AG04449 (cell line): ENCODE data around the gene LRBA.

Experiments
- CTCF ChIA-PET: fragments of 350-600 bp; formaldehyde crosslinking; extraction: SDS; loops from one replicate; lab custom pipeline; 2021; ENCODE audit warnings: antibody characterized with exemption; lab: Yijun Ruan, JAX
- POLR2A ChIA-PET: fragments of 400-600, 350-600 bp; formaldehyde crosslinking; extraction: SDS; loops from one replicate; lab custom pipeline; 2020; ENCODE audit warnings: antibody characterized with exemption, inconsistent platforms; lab: Yijun Ruan, JAX
- DNase-seq: peaks from one replicate; pipeline ENCODE4 v3.0.0-alpha.2; 2010; ENCODE audit warnings: low read depth, low spot score
- H3K4me3 ChIP-seq: 2 replicates; pipeline ENCODE4 v1.5.1; 2011; ENCODE audit warnings: low read depth, mild to moderate bottlenecking, control low read depth, low read length
- TF ChIP-seq, protein P1 (sequence below): IDR thresholded peaks from one replicate; pipeline ENCODE4 v1.5.1; 2011; ENCODE audit warnings: mild to moderate bottlenecking, moderate library complexity, low read length, control low read depth, inconsistent platforms; ENCODE audit not compliant: insufficient read depth; ENCODE audit errors: missing control alignments

Gene LRBA

DNA sequence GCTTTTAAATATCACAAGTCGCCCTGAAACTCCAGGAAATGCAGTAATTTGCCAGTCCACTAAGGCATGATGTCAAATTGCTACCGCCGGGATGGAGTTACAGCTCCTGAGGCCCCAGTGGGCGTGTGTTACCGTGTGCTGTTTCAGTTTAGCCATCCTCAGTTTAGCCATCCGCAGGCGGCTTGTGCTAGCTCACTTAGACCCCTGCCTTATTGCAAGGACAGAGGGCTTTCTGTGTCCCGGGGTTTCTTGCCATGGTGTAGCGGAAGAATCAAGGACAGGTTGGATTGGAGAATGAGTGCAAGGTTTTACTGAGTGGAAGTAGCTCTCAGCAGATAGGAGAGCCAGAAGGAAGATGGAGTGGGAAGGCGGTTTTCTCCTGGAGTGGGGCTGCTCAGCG, 33.8 kb upstream of the LRBA start:
- TF ChIP-seq, protein P1, sequence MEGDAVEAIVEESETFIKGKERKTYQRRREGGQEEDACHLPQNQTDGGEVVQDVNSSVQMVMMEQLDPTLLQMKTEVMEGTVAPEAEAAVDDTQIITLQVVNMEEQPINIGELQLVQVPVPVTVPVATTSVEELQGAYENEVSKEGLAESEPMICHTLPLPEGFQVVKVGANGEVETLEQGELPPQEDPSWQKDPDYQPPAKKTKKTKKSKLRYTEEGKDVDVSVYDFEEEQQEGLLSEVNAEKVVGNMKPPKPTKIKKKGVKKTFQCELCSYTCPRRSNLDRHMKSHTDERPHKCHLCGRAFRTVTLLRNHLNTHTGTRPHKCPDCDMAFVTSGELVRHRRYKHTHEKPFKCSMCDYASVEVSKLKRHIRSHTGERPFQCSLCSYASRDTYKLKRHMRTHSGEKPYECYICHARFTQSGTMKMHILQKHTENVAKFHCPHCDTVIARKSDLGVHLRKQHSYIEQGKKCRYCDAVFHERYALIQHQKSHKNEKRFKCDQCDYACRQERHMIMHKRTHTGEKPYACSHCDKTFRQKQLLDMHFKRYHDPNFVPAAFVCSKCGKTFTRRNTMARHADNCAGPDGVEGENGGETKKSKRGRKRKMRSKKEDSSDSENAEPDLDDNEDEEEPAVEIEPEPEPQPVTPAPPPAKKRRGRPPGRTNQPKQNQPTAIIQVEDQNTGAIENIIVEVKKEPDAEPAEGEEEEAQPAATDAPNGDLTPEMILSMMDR = no peak
- ChIA-PET CTCF (no interaction called here), POLR2A (no interaction called here)
- no peak for DNase-seq
- no peak overlapping the region for H3K4me3 ChIP-seq

DNA sequence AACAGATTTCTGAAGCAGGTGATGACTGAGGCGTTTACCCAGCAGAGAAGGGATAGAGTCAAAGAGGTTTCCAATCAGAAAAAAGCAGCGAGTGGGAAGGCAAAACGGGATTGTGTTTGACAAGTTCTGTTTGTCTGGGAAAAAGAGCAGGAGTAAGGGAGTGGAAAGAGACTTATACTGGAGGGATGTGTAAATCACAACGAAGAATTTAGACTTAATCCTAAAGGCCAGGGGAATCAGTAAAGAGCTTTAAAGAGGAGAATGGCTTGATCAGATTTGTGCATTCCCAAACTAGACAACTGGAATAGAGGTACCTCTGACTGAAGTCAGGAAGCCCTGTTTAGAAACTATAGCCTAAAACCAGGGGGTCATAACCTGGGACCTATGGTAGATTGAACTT, 31.5 kb upstream of the LRBA start:
- TF ChIP-seq, protein P1 = no peak
- ChIA-PET CTCF (no interaction called here), POLR2A (no interaction called here)
- DNase-seq = no peak
- no peak overlapping the region for H3K4me3 ChIP-seq

DNA sequence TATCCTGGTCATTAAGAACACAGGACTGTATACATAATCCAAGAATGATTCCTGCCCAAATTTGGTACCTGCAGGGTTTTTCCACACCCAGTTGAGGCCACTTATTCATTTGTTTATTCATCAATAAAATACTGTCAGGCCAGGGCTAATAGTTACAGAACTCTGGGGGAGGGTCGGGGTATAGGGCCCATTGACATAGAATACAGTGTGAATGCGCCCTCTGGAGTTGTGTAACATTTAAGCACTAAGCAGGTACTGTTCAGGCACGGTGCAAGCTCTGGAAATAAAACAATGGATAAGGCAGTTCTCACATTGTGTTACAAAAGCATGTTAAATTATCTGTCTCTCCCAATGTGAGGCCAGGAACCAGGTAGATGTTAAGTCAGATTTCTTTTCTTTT, 30.8 kb upstream of the LRBA start:
- TF ChIP-seq, protein P1 = no peak
- no peak overlapping the region for H3K4me3 ChIP-seq
- CTCF ChIA-PET = no interaction called here
- POLR2A ChIA-PET = no interaction called here
- no peak for DNase-seq

DNA sequence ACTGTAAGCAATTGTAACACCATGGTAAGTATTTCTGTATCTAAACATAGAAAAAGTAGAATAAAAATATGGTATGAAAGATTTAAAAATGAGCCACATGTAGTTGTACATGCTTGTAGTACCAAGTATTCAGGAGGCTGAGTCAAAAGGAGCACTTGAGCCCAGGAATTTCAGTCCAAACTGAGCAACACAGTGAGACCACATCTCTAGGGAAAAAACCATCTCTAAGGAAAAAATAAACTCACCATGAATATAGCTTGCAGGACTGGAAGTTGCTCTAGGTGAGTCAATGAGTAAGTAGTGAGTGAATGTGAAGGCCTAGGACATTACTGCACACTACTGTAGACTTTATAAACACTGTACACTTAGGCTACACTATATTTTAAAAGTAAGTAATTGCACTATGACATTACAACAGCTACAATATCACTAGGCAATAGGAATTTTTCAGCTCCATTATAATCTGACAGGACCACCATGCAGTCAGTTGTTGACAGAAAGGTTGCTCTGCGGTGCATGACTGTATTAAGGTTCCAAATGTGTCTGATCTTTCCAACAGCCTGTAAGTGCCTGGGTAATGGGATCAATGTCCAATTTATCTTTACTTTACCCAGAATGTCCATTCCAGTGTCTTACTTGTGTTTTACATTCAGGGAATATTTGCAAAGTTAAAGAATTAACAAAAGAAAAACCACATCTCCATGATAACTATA, 28.9 kb upstream of the LRBA start:
- TF ChIP-seq, protein P1 = no peak
- no peak overlapping the region for H3K4me3 ChIP-seq
- CTCF ChIA-PET = interaction anchor here (0.9 to 1.1 kb wide), 2 partner anchors 8 to 12 kb away, joined by 3 to 4 read pairs; no protein-coding TSS in a partner anchor
- DNase-seq = peak; percentile 5
- POLR2A ChIA-PET = no interaction called here

DNA sequence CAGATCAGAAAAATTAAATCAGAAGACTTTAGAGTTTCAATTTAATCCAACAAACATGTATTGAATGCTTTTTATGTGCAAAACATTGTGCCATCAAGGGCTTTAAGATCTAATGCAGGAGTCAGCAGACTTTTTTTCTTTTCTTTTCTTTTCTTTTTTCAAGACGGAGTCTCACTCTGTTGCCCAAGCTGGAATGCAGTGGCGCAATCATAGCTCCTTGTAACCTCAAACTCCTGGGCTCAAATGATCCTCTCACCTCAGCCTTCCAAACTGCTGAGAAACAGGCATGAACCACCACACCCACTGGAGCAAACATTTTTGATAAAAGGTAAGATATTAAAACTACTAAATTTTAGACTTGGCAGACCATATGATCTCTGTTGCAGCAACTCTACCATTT, 24.6 kb upstream of the LRBA start:
- CTCF ChIA-PET = no interaction called here
- POLR2A ChIA-PET = no interaction called here
- no peak overlapping the region for H3K4me3 ChIP-seq
- no peak for DNase-seq
- TF ChIP-seq, protein P1 = no peak

DNA sequence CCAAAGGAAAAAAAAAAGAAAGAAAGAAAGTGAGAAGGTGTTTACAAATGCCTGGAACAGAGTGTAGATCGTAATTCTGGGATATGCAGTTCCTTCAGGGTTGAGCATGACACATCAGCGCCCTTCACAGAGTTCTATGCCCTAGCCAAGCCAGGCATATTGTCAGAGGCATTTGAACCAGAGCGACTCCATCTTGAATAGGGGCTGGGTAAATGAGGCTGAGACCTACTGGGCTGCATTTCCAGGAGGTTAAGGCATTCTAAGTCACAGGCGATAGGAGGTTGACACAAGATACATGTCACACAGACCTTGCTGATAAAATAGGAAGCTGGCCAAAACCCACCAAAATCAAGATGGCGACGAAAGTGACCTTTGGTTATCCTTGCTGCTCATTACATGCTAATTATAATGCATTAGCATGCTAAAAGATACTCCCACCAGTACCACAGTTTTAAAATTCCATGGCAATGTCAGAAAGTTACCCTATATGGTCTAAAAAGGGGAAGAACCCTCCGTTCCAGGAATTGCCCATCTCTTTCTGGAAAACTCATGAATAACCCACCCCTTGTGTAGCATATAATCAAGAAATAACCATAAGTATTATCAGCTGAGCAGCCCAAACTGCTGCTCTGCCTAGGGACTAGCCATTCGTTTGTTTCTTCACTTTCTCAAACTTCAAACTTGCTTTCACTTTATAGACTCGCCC, 23.5 kb upstream of the LRBA start:
- no peak for DNase-seq
- ChIA-PET POLR2A (no interaction called here), CTCF (no interaction called here)
- no peak overlapping the region for H3K4me3 ChIP-seq
- TF ChIP-seq, protein P1 = no peak
